K562 (cell line): ENCODE data around the gene ZFX.

Experiments
- CTCF ChIP-seq, 3 experiments: IDR thresholded peaks in 2 of 3; conservative IDR thresholded peaks in 1 of 3; 2 replicates each; pipeline ENCODE4 v1.5.1; 2011 to 2012; ENCODE audit warnings: low read length in 3 of 3, mild to moderate bottlenecking in 3 of 3, control low read depth in 2 of 3, improper control_type of control experiment in 1 of 3, inconsistent platforms in 1 of 3, low read depth in 1 of 3, mixed read lengths in 1 of 3, moderate library complexity in 1 of 3; ENCODE audit not compliant: insufficient read depth in 2 of 3
- DDX20 ChIP-seq: fragments of 450-650 bp; IDR thresholded peaks from 2 replicates; pipeline ENCODE4 v1.6.1; 2016; ENCODE audit warnings: missing genetic modification characterization, low read depth, mild to moderate bottlenecking, missing compliant biosample characterization, moderate library complexity
- SMC3 ChIP-seq: conservative IDR thresholded peaks from 2 replicates; pipeline ENCODE4 v1.6.1; 2011; ENCODE audit warnings: low read depth, low read length, improper control_type of control experiment; ENCODE audit not compliant: insufficient read depth
- TGIF2 ChIP-seq: sonication (generic); formaldehyde crosslinking; IDR thresholded peaks from 2 replicates; pipeline ENCODE4 v1.8.1; 2022; ENCODE audit warnings: mild to moderate bottlenecking, missing genetic modification reagents, moderate library complexity

DNA sequence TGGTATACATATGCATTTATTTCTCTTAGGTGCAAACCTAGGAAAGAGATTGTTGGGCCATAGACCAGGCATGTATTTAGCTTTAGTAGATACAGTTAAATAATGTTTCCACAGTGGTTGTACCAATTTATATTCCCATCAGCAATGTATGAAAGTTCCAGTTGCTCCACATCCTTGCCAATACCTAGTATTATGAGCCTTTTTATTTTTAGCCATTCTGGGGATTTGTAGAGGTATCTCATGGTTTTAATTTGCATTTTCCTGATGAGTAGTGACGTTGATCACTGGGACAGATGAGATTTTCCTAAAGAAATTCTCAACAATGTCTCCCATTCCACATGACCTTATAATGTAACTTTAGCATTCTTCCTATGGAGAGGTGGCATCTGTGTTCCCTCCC lies 107.5 kb downstream of the ZFX start:
- TF ChIP-seq TGIF2 (CRISPR knock-in tag) (no peak), CTCF (IDR thresholded peaks at IDR 0.05 in 2 of 3, conservative IDR thresholded peaks at IDR 0.05 in 1 of 3; ENCODE audit: insufficient read depth in 2 of 3, low read depth in 1 of 3, low read length in 3 of 3) (no peak), DDX20 (no peak), SMC3 (no peak)
